Colonic mucosa (tissue), 4 donors: ENCODE results near the gene NBL1. TPM values are rescaled to one million over a fixed set of nuclear protein-coding genes. Genes with fewer than 3 reads are reported as not detected.

Experiments used
- DNase-seq: peaks from one replicate; pipeline ENCODE4 v3.0.0-alpha.2; 2020
- H3K27ac ChIP-seq: fragments of 200-600 bp; one replicate; pipeline ENCODE4 v1.8.0; 2021
- H3K27me3 ChIP-seq: fragments of 200-600 bp; one replicate; pipeline ENCODE4 v1.8.0; 2021
- H3K36me3 ChIP-seq: fragments of 200-600 bp; one replicate; pipeline ENCODE4 v1.8.0; 2021
- H3K4me1 ChIP-seq: fragments of 200-600 bp; one replicate; pipeline ENCODE4 v1.8.0; 2021; ENCODE audit warnings: mild to moderate bottlenecking
- H3K4me3 ChIP-seq: fragments of 200-600 bp; one replicate; pipeline ENCODE4 v1.8.0; 2021
- H3K9ac ChIP-seq, 2 donors: one replicate each; pipeline ENCODE4 v1.7.0; 2013; ENCODE audit warnings: control low read depth in 2 of 2, low read depth in 2 of 2, low read length in 2 of 2
- H3K9me3 ChIP-seq: fragments of 200-600 bp; one replicate; pipeline ENCODE4 v1.8.0; 2021
- CTCF ChIP-seq: fragments of 200-600 bp; IDR thresholded peaks from one replicate; pipeline ENCODE4 v1.8.0; 2022; ENCODE audit warnings: antibody characterized with exemption, mild to moderate bottlenecking
- intact Hi-C: fragments of 100-400 bp; cut with DNase I; formaldehyde crosslinking; loops from one replicate; pipeline ENCODE4 v1.14.1; 2022
- total RNA-seq, 2 donors: library from RNA; stranded (reverse); fragmentation: NEBNext Ultra II Directional in 1 of 2; extraction: Animal tissue kit (Norgen Biotek cat#: 25700) in 1 of 2; gene quantifications; one replicate each; pipeline ENCODE4 v1.2.1, GENCODE V29; 2021
- donor health status: healthy.
- donor health status: DM: no; HTN: no; CAD: no.
- donor health status: DM: no; HTN: no; CAD: no.

Gene NBL1
- total RNA-seq, 2 donors from 2014 or later: 340 to 393 TPM

GRCh38 chr1:19655718-19656080, 11.6 kb downstream of the NBL1 start:
- Histone ChIP-seq H3K4me3 (no peak overlapping the region), H3K4me1 (peaks cover 6% of the 10 kb centered on the region), H3K27me3 (no peaks in the 10 kb centered on the region), H3K9me3 (no peaks in the 10 kb centered on the region), H3K9ac (no peak overlapping the region), H3K27ac (no peak overlapping the region), H3K36me3 (peaks cover 8% of the 10 kb centered on the region)
- TF ChIP-seq CTCF: no peak
- intact Hi-C loops: no loop called here
- DNase-seq: no peak

GRCh38 chr1:19656134-19656779, 12.1 kb downstream of the NBL1 start:
- intact Hi-C loops: no loop called here
- no peak for TF ChIP-seq CTCF
- Histone ChIP-seq H3K4me3 (no peak overlapping the region), H3K9me3 (no peaks in the 10 kb centered on the region), H3K4me1 (peaks cover under 1% of the 10 kb centered on the region), H3K36me3 (peaks cover 8% of the 10 kb centered on the region), H3K27me3 (no peaks in the 10 kb centered on the region), H3K9ac (no peak overlapping the region), H3K27ac (no peak overlapping the region)
- no peak for DNase-seq

GRCh38 chr1:19656780-19657466, 12.8 kb downstream of the NBL1 start:
- intact Hi-C loops: no loop called here
- H3K9me3 ChIP-seq: no peaks in the 10 kb centered on the region
- no peaks in the 10 kb centered on the region for H3K27me3 ChIP-seq
- no peak for TF ChIP-seq CTCF
- H3K9ac ChIP-seq: no peak overlapping the region
- DNase-seq: no peak
- no peak overlapping the region for H3K27ac ChIP-seq
- H3K4me3 ChIP-seq: no peak overlapping the region
- no peaks in the 10 kb centered on the region for H3K4me1 ChIP-seq
- peaks cover 8% of the 10 kb centered on the region for H3K36me3 ChIP-seq

GRCh38 chr1:19657511-19657910, 13.4 kb downstream of the NBL1 start:
- Histone ChIP-seq H3K4me3 (no peak overlapping the region), H3K9ac (no peak overlapping the region), H3K4me1 (no peaks in the 10 kb centered on the region), H3K27ac (no peak overlapping the region), H3K9me3 (no peaks in the 10 kb centered on the region), H3K36me3 (peaks cover 8% of the 10 kb centered on the region), H3K27me3 (no peaks in the 10 kb centered on the region)
- TF ChIP-seq CTCF: no peak
- intact Hi-C loops: no loop called here
- no peak for DNase-seq

GRCh38 chr1:19658186-19658585, 14.1 kb downstream of the NBL1 start:
- TF ChIP-seq CTCF: no peak
- intact Hi-C loops: no loop called here
- H3K36me3 ChIP-seq: peaks cover 8% of the 10 kb centered on the region
- DNase-seq: no peak
- no peaks in the 10 kb centered on the region for H3K9me3 ChIP-seq
- H3K27me3 ChIP-seq: no peaks in the 10 kb centered on the region
- no peak overlapping the region for H3K9ac ChIP-seq
- no peak overlapping the region for H3K4me3 ChIP-seq
- no peak overlapping the region for H3K27ac ChIP-seq
- no peaks in the 10 kb centered on the region for H3K4me1 ChIP-seq
